Loucy (cell line): ENCODE results near the gene JPH4.

Experiments
- EZH2phosphoT487 ChIP-seq: fragments of 200-600 bp; IDR thresholded peaks from 2 replicates; pipeline ENCODE4 v1.6.1; 2018; ENCODE audit warnings: antibody characterized with exemption, mild to moderate bottlenecking, moderate library complexity, borderline replicate concordance
- TF ChIP-seq, protein P1 (sequence below): fragments of 200-600 bp; sonication (generic); conservative IDR thresholded peaks from 2 replicates; pipeline ENCODE4 v1.5.1; 2014; ENCODE audit warnings: mild to moderate bottlenecking, antibody characterized with exemption, low read length

GRCh38 chr14:23545740-23546365 lies 32.7 kb downstream of the JPH4 start:
- TF ChIP-seq, protein P1, sequence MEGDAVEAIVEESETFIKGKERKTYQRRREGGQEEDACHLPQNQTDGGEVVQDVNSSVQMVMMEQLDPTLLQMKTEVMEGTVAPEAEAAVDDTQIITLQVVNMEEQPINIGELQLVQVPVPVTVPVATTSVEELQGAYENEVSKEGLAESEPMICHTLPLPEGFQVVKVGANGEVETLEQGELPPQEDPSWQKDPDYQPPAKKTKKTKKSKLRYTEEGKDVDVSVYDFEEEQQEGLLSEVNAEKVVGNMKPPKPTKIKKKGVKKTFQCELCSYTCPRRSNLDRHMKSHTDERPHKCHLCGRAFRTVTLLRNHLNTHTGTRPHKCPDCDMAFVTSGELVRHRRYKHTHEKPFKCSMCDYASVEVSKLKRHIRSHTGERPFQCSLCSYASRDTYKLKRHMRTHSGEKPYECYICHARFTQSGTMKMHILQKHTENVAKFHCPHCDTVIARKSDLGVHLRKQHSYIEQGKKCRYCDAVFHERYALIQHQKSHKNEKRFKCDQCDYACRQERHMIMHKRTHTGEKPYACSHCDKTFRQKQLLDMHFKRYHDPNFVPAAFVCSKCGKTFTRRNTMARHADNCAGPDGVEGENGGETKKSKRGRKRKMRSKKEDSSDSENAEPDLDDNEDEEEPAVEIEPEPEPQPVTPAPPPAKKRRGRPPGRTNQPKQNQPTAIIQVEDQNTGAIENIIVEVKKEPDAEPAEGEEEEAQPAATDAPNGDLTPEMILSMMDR, result no peak
- no peak for TF ChIP-seq EZH2phosphoT487
